NCI-H2029 treated with DMSO at 0.1 percent for 48 hours (cell line): ENCODE data around the gene COQ9.
A peak's percentile ranks its signal among the peaks of the same experiment; 100 is the strongest.
"Not testable (repeated sequence)": the region's sequence is repeated elsewhere in the genome, so short reads cannot be mapped to it uniquely, and the experiment has no call there.

ENCODE experiments used
- DNase-seq: peaks from one replicate; lab custom pipeline; 2025; lab: John Stamatoyannopoulos, UW

COQ9 gene

GRCh38 chr16:57485091-57485915 lies 38.0 kb downstream of the COQ9 start:
- no peak for DNase-seq

DNA sequence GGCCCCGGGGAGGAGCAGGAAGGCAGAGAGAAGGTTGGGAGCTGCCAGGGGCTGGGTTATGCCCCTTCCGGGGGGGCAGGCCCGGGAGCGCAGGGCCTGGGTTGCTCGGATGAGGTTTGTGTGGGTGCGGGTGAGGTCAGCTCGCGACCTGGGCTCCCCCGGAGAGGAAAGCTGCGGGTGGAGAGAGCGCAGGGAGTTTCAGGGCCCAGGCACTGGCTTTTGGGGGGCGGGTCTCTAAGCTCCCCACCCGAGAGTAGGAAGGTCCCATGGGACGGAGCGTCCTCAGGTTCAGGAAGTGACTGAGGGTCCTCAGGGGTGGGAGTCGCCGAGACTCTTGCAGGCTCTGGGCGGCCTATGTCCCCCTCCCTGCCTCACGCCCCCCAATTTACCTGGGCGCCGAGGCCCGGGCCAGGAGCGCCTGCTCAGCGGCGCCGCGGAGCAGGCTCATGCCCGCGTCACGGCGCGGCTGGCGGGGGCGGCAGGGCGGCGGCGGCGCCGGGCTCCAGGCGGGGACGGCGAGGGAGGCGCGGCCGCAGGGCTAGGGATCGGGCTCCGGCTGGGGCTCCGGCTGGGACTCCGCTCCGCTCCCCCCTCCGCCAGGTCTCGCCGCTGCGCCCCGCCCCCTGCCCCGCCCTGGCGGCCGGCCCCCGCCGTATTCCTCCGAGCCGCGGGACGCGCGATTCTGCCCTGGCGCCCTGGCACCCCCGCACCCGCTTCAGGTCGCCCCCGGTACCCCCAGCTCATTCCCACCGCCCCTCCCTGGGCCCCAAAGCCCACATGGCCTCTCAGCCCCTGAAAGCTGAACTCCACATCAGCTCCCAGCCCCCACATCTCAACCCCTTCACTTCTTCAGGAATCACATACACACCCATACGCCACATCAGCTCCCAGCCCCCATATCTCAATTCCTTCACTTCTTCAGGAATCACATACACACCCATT lies 38.9 kb downstream of the COQ9 start, which contains the start of gene DOK4:
Gene DOK4 (minus strand): TSS at position 578 of the 942 bp plus-strand sequence. CDS start 6,986 bp downstream, outside the sequence.
- no peak for DNase-seq

DNA sequence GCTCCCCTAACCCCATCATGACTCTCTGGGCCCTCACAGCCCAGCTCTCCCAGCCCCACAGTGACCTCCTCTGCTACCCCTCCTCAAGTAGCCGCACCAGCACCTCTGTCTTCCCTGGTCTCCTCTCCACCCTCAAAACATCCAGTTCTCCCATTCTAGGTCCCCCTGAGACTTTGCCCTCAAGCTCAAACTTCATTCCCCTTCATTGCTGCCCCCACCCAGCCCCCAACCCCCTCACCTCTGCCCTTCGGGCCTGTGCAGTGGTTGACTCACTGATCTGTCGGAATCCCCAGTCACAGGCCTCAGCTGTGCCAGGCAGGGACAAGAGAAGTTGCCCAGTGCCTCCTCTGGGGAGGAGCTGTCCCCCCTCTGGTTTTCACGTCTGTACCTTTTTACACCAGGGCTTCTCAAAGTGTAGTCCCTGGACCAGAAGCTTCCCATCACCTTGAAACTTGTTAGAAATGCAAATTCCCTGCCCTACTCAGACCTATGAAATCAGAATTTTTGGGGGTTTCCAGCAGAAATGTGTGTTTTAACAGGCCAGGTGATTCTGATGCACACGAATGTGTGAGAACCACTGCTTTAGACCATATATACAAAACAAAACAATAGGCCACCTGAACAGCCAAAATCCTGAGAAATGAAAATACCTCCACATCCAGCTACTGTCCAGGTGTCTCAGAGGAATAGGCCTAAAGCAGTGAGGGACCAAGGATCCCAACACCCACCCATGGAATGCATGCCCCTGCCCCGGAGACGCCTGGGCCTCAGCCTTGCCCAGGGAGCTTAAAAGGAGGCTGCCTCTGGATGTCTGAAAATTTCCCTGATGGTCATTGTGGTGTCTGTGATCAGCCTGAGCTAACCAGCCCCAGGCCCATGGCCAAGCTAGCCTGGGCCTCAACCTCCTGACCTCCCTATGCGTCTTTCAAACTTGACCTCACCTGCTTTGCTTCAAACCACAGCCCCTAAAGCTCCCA lies 39.9 kb downstream of the COQ9 start:
- no peak for DNase-seq

- DNase-seq = no peak
These were observed 42.0 kb downstream of the COQ9 start for GRCh38 chr16:57489229-57489628.

DNA sequence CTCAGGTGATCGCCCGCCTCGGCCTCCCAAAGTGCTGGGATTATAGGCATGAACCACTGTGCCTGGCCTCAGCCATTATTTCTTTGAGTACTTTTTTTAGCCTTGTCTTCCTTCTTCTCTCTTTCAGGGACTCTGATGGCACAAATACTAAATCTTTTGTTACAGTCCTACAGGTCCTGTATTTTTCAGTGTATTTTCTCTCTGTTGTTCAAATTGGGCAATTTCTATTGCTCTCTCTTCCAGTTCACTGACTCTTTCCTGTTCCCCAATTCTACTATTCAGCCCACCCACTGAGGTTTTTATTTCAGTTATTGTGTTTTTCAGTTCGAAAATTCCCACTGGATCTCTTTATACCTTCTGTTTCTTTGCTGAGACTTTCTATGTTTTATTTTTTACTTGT lies 46.5 kb downstream of the COQ9 start:
- DNase-seq = no peak

DNA sequence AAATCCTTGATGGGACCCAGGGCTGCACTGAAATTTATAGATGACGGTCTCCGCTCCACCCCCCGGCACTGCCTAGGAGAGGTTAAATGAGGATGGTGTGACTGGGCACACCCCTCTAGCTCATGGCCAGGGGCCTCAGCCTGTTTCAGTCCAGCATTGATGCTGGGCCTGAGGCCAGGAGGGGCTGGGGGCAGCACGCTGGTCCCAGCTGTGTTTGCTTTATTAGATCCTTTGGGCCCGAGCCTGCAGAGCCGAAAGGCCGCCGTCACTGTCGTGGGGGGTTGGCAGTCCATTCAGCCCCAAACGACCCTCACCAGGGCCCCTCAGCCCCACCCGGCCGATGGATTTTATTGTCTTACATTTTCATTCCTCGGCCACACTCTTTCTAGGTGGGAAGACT lies 49.8 kb downstream of the COQ9 start:
- DNase-seq = no peak

DNA sequence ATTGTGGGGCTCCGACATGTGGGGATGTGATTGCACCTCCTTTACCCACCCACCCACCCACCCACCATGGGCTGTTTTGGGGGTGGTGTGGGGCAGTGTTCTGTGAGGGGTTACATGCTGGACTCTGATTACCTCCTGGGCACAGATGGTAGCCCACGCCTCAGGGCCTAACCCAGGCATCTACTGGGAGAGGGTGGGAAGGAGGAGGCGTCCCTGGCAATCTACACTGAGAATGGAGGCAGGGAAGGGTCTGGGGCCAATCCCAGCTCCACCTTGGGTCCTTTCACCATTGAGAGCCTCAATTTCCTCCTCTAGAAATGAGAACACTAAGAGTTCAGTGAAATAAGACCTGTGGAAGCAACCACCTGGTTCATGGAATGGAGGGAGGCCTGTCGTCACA lies 50.8 kb downstream of the COQ9 start:
- no peak for DNase-seq

GRCh38 chr16:57499941-57500340 lies 52.7 kb downstream of the COQ9 start:
- not testable (repeated sequence) for DNase-seq

DNA sequence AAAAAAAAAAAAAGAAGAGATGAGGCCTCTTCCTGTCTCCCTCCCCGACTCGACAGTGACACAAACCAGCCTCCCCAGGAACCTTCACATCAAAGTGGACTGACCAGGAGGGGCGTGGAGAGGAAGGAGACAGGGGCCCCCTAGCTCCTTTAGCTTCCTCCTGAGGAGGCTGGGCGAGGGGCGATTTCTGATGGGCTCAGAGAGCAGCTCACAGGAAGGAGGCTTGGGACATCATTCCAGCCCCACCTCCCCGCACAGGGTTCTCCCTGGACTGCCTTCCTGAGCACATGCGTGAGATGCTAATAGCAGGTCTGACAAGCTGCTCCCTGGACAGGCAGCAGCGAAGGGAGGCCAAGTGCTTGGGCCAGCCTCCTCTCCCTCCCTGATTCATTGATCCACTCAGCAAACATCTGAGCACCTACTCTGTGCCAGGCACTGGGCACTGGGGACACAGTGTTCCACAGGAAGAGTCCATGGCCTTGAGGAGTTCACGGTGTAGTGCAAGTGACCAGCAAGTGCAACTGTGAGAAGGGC lies 53.4 kb downstream of the COQ9 start:
- DNase-seq = no peak

GRCh38 chr16:57501492-57501891 lies 54.2 kb downstream of the COQ9 start:
- DNase-seq = no peak

DNA sequence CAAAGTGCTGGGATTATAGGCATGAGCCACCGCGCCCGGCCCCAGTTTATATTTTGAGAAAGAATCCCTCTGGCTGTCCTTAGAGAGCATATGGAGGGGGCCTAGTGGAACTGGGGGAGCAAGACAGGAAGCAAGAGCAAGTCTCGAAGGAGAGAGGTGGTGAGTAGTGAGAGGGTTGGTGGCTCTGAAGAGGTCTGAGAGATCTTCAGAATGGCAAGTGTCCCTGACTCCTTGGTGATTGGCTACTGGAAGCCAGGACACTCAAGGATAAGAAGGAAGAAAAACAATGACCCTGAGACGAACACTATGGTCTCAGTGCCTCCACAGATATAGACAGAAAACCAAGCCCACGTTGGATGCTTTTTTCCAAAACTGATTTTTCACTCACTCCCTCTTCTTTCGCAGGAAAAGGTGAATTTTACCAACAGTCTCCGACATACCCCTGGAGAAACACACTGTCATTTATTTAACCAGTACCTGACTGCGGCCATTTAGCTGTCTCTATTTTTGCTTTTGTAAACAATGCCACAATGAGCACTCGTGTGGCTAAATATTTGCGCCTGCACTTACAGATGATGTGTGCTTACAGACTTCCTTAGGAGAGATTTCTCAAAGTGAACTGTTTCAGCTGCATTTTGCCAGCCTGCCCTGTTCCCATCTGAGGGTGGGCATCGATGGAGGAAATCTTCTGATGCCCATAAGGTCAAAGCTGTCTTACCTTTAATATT lies 54.9 kb downstream of the COQ9 start:
- peak; percentile 37 for DNase-seq

- peak; percentile 26 for DNase-seq
These were observed 56.1 kb downstream of the COQ9 start for GRCh38 chr16:57503366-57503765.

DNA sequence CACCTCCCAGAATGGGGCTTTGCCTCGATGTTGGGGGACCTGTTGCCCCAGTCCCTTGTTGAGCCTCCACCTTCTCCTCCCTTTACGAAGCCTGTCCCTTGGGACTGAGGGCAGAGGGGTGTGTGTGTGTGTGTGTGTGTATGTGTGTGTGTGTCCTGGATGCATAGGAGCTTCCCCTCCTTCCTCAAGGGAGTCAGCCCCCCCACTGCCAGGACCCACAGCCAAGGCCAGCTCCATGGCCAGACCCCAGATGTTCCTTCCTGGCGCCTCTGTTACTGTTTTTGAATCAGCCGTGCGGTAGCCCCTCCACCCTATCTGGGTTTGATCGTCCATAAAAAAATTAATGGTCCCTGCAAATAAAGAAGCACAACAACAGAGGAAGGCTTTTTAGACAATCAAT lies 56.7 kb downstream of the COQ9 start:
- no peak for DNase-seq

GRCh38 chr16:57504491-57504890 lies 57.2 kb downstream of the COQ9 start:
- DNase-seq = no peak

DNA sequence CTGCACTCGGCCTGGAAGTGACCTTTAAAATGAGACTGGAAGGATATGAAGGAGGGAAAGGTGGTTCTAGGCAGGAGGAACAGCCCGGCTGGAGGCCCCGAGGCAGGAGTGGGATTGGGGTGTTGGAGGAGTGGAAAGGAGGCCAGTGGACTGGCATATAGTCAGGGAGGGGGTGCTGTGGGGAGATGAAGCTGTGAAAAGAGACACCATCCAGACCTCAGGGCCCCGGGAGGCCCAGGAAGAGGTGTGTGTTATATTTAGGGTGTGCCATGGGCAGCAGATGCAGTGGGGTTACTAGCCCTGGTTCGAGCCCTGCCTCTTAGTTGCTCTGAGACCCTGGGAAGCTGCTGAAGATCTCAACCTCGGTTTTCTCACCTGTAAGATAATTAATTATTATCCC lies 57.9 kb downstream of the COQ9 start:
- DNase-seq = no peak

DNA sequence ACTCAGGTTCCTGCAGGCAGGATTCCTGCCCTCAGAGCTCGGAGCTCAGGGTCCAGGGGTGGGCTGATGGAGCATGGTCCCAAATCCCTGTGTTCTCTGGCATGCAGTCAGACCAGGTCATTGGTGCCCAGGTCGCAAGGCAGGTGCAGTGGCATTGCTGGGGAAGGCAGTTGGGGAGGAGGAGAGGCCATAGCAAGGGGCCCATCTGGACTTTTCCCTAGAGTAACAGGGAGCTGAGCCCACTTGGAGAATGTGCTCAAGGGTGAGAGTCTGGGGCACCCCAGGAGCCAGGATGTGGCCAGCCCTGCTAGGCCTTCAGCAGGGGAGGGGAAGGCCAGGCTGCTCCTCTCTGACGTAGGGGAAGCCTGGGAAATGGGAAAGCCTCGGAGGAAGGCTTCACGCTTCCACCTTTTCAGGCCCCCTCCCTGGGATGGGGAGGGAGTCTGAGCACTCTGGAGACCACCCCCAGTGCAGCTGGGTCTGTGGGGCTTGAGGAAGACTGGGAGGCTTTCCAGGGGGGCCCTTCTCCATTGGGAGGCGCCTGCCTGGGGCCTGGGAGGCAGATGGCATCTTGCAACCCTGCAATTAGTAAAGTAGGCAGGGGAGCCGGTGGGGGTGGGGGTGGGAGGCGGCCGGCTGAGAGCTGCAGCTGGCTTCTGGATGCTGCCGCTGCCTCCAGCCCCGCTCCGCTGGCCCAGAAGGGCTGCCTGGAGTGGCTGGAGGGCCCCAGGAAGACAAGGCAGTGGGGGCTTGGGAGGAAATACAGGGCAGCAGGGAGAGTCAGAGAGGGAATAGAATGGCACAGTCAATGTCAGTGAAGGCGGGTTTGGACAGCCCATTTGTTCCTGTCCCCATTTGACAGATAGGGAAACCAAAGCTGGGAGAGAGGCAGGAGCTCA lies 60.1 kb downstream of the COQ9 start:
- no peak for DNase-seq

- DNase-seq = no peak
These were observed 60.8 kb downstream of the COQ9 start for GRCh38 chr16:57508035-57508425.

DNA sequence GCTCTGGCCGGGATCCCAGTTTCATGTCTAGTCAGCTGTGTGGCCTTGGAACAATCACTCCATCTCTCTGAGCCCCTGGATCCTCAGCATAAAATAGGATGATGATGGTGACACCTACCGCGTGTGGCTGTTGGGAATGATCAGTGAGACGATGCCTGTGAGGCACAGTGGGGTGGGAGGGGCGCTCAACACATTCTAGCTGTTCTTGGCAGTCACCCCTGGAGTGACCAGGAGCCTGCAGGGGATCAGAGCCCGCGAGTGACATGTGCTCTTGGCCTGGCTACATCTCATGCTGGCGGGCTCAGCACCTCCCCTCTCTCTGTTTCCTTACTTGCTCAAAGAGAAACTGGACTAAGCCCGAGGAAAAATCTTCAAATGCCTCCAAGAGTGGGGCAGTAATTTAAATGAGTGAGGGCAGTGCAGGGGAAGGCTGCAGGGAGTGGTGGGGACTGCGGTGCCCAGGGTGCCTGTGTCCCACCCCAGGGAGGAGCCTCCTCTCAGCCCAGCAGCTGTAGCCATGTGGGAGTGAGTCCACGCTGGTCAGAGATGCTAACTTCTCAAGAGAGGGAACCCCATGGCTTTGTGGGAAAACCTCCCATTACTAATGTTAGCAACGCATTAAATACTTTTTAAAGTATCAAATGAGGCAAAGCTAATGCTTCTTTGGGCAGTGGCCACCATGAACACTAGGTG lies 62.1 kb downstream of the COQ9 start:
- DNase-seq = no peak
